ENCODE data around the gene COX10.

COX10 gene

GRCh38 chr17:14138649-14139048 is 69.3 kb downstream of the COX10 start:
- Histone ChIP-seq H3K27me3 (replicated peaks; ENCODE audit: control insufficient read depth, insufficient read depth, low read length, poor library complexity, severe bottlenecking) (no peaks in the 10 kb centered on the region), H3K4me1 (ENCODE audit: control insufficient read depth, insufficient read depth, low read length, poor library complexity, severe bottlenecking) (no peaks in the 10 kb centered on the region), H3K9me3 (ENCODE audit: control insufficient read depth, low read length) (no peaks in the 10 kb centered on the region), H3K4me3 (ENCODE audit: insufficient read depth, low read depth, low read length, poor library complexity, severe bottlenecking) (no peak overlapping the region), H3K27ac (ENCODE audit: insufficient read depth, low read length, poor library complexity, severe bottlenecking) (no peak overlapping the region), H3K36me3 (ENCODE audit: control insufficient read depth, insufficient read depth, low read length) (no peaks in the 10 kb centered on the region)
- DNase-seq, result no peak

- H3K4me3 ChIP-seq (ENCODE audit: insufficient read depth, low read depth, low read length, poor library complexity, severe bottlenecking), result no peak overlapping the region
- no peak for DNase-seq
- no peaks in the 10 kb centered on the region for H3K27me3 ChIP-seq (replicated peaks; ENCODE audit: control insufficient read depth, insufficient read depth, low read length, poor library complexity, severe bottlenecking)
- H3K9me3 ChIP-seq (ENCODE audit: control insufficient read depth, low read length), result no peaks in the 10 kb centered on the region
- no peaks in the 10 kb centered on the region for H3K36me3 ChIP-seq (ENCODE audit: control insufficient read depth, insufficient read depth, low read length)
- H3K27ac ChIP-seq (ENCODE audit: insufficient read depth, low read length, poor library complexity, severe bottlenecking), result no peak overlapping the region
- H3K4me1 ChIP-seq (ENCODE audit: control insufficient read depth, insufficient read depth, low read length, poor library complexity, severe bottlenecking), result no peaks in the 10 kb centered on the region
These were observed 74.4 kb downstream of the COX10 start for GRCh38 chr17:14143688-14144087.

- DNase-seq, result no peak
- Histone ChIP-seq H3K4me1 (ENCODE audit: control insufficient read depth, insufficient read depth, low read length, poor library complexity, severe bottlenecking) (no peaks in the 10 kb centered on the region), H3K27me3 (replicated peaks; ENCODE audit: control insufficient read depth, insufficient read depth, low read length, poor library complexity, severe bottlenecking) (no peaks in the 10 kb centered on the region), H3K9me3 (ENCODE audit: control insufficient read depth, low read length) (no peaks in the 10 kb centered on the region), H3K36me3 (ENCODE audit: control insufficient read depth, insufficient read depth, low read length) (no peaks in the 10 kb centered on the region), H3K4me3 (ENCODE audit: insufficient read depth, low read depth, low read length, poor library complexity, severe bottlenecking) (no peak overlapping the region), H3K27ac (ENCODE audit: insufficient read depth, low read length, poor library complexity, severe bottlenecking) (no peak overlapping the region)
These were observed 75.2 kb downstream of the COX10 start for GRCh38 chr17:14144508-14144907.

- H3K27me3 ChIP-seq (replicated peaks; ENCODE audit: control insufficient read depth, insufficient read depth, low read length, poor library complexity, severe bottlenecking), result no peaks in the 10 kb centered on the region
- peaks cover 6% of the 10 kb centered on the region for H3K4me1 ChIP-seq (ENCODE audit: control insufficient read depth, insufficient read depth, low read length, poor library complexity, severe bottlenecking)
- H3K9me3 ChIP-seq (ENCODE audit: control insufficient read depth, low read length), result no peaks in the 10 kb centered on the region
- H3K4me3 ChIP-seq (ENCODE audit: insufficient read depth, low read depth, low read length, poor library complexity, severe bottlenecking), result no peak overlapping the region
- no peaks in the 10 kb centered on the region for H3K36me3 ChIP-seq (ENCODE audit: control insufficient read depth, insufficient read depth, low read length)
- no peak overlapping the region for H3K27ac ChIP-seq (ENCODE audit: insufficient read depth, low read length, poor library complexity, severe bottlenecking)
- DNase-seq, result no peak
These were observed 80.4 kb downstream of the COX10 start for GRCh38 chr17:14149751-14150150.

- Histone ChIP-seq H3K27me3 (replicated peaks; ENCODE audit: control insufficient read depth, insufficient read depth, low read length, poor library complexity, severe bottlenecking) (no peaks in the 10 kb centered on the region), H3K9me3 (ENCODE audit: control insufficient read depth, low read length) (no peaks in the 10 kb centered on the region), H3K36me3 (ENCODE audit: control insufficient read depth, insufficient read depth, low read length) (no peaks in the 10 kb centered on the region), H3K27ac (ENCODE audit: insufficient read depth, low read length, poor library complexity, severe bottlenecking) (no peak overlapping the region), H3K4me3 (ENCODE audit: insufficient read depth, low read depth, low read length, poor library complexity, severe bottlenecking) (no peak overlapping the region), H3K4me1 (ENCODE audit: control insufficient read depth, insufficient read depth, low read length, poor library complexity, severe bottlenecking) (peaks cover 6% of the 10 kb centered on the region)
- DNase-seq, result no peak
These were observed 81.3 kb downstream of the COX10 start for GRCh38 chr17:14150619-14151018.

- Histone ChIP-seq H3K4me3 (ENCODE audit: insufficient read depth, low read depth, low read length, poor library complexity, severe bottlenecking) (no peak overlapping the region), H3K9me3 (ENCODE audit: control insufficient read depth, low read length) (no peaks in the 10 kb centered on the region), H3K36me3 (ENCODE audit: control insufficient read depth, insufficient read depth, low read length) (no peaks in the 10 kb centered on the region), H3K4me1 (ENCODE audit: control insufficient read depth, insufficient read depth, low read length, poor library complexity, severe bottlenecking) (peaks cover 6% of the 10 kb centered on the region), H3K27me3 (replicated peaks; ENCODE audit: control insufficient read depth, insufficient read depth, low read length, poor library complexity, severe bottlenecking) (no peaks in the 10 kb centered on the region), H3K27ac (ENCODE audit: insufficient read depth, low read length, poor library complexity, severe bottlenecking) (no peak overlapping the region)
- no peak for DNase-seq
These were observed 83.4 kb downstream of the COX10 start for GRCh38 chr17:14152721-14153120.

GRCh38 chr17:14153374-14153773 is 84.1 kb downstream of the COX10 start:
- no peaks in the 10 kb centered on the region for H3K9me3 ChIP-seq (ENCODE audit: control insufficient read depth, low read length)

GRCh38 chr17:14156689-14157088 is 87.4 kb downstream of the COX10 start:
- DNase-seq, result no peak
- Histone ChIP-seq H3K9me3 (ENCODE audit: control insufficient read depth, low read length) (no peaks in the 10 kb centered on the region), H3K4me1 (ENCODE audit: control insufficient read depth, insufficient read depth, low read length, poor library complexity, severe bottlenecking) (no peaks in the 10 kb centered on the region), H3K4me3 (ENCODE audit: insufficient read depth, low read depth, low read length, poor library complexity, severe bottlenecking) (no peak overlapping the region), H3K27ac (ENCODE audit: insufficient read depth, low read length, poor library complexity, severe bottlenecking) (no peak overlapping the region), H3K36me3 (ENCODE audit: control insufficient read depth, insufficient read depth, low read length) (no peaks in the 10 kb centered on the region), H3K27me3 (replicated peaks; ENCODE audit: control insufficient read depth, insufficient read depth, low read length, poor library complexity, severe bottlenecking) (no peaks in the 10 kb centered on the region)

More at GRCh38 chr17:14153374-14153773, 84.1 kb downstream of the COX10 start:
- no peak overlapping the region for H3K4me3 ChIP-seq (ENCODE audit: insufficient read depth, low read depth, low read length, poor library complexity, severe bottlenecking)
- H3K27me3 ChIP-seq (replicated peaks; ENCODE audit: control insufficient read depth, insufficient read depth, low read length, poor library complexity, severe bottlenecking), result no peaks in the 10 kb centered on the region
- no peak overlapping the region for H3K27ac ChIP-seq (ENCODE audit: insufficient read depth, low read length, poor library complexity, severe bottlenecking)
- H3K4me1 ChIP-seq (ENCODE audit: control insufficient read depth, insufficient read depth, low read length, poor library complexity, severe bottlenecking), result peaks cover 6% of the 10 kb centered on the region
- DNase-seq, result no peak
- no peaks in the 10 kb centered on the region for H3K36me3 ChIP-seq (ENCODE audit: control insufficient read depth, insufficient read depth, low read length)

- DNase-seq, result no peak
- Histone ChIP-seq H3K36me3 (ENCODE audit: control insufficient read depth, insufficient read depth, low read length) (no peaks in the 10 kb centered on the region), H3K4me1 (ENCODE audit: control insufficient read depth, insufficient read depth, low read length, poor library complexity, severe bottlenecking) (no peaks in the 10 kb centered on the region), H3K9me3 (ENCODE audit: control insufficient read depth, low read length) (no peaks in the 10 kb centered on the region), H3K4me3 (ENCODE audit: insufficient read depth, low read depth, low read length, poor library complexity, severe bottlenecking) (no peak overlapping the region), H3K27ac (ENCODE audit: insufficient read depth, low read length, poor library complexity, severe bottlenecking) (no peak overlapping the region), H3K27me3 (replicated peaks; ENCODE audit: control insufficient read depth, insufficient read depth, low read length, poor library complexity, severe bottlenecking) (no peaks in the 10 kb centered on the region)
These were observed 88.5 kb downstream of the COX10 start for GRCh38 chr17:14157822-14158221.

- H3K4me3 ChIP-seq (ENCODE audit: insufficient read depth, low read depth, low read length, poor library complexity, severe bottlenecking), result no peak overlapping the region
These were observed 89.4 kb downstream of the COX10 start for GRCh38 chr17:14158707-14159106.

GRCh38 chr17:14161419-14161818 is 92.1 kb downstream of the COX10 start:
- Histone ChIP-seq H3K4me1 (ENCODE audit: control insufficient read depth, insufficient read depth, low read length, poor library complexity, severe bottlenecking) (no peaks in the 10 kb centered on the region), H3K27ac (ENCODE audit: insufficient read depth, low read length, poor library complexity, severe bottlenecking) (no peak overlapping the region), H3K4me3 (ENCODE audit: insufficient read depth, low read depth, low read length, poor library complexity, severe bottlenecking) (no peak overlapping the region), H3K36me3 (ENCODE audit: control insufficient read depth, insufficient read depth, low read length) (no peaks in the 10 kb centered on the region), H3K9me3 (ENCODE audit: control insufficient read depth, low read length) (no peaks in the 10 kb centered on the region), H3K27me3 (replicated peaks; ENCODE audit: control insufficient read depth, insufficient read depth, low read length, poor library complexity, severe bottlenecking) (no peaks in the 10 kb centered on the region)
- DNase-seq, result no peak

More at GRCh38 chr17:14158707-14159106, 89.4 kb downstream of the COX10 start:
- H3K9me3 ChIP-seq (ENCODE audit: control insufficient read depth, low read length), result no peaks in the 10 kb centered on the region
- no peaks in the 10 kb centered on the region for H3K36me3 ChIP-seq (ENCODE audit: control insufficient read depth, insufficient read depth, low read length)
- H3K27ac ChIP-seq (ENCODE audit: insufficient read depth, low read length, poor library complexity, severe bottlenecking), result no peak overlapping the region
- DNase-seq, result no peak
- no peaks in the 10 kb centered on the region for H3K4me1 ChIP-seq (ENCODE audit: control insufficient read depth, insufficient read depth, low read length, poor library complexity, severe bottlenecking)
- no peaks in the 10 kb centered on the region for H3K27me3 ChIP-seq (replicated peaks; ENCODE audit: control insufficient read depth, insufficient read depth, low read length, poor library complexity, severe bottlenecking)

Data from effector memory CD4-positive, alpha-beta T cell (primary cell).